HG02678 (cell line): ENCODE data around the gene GLUL.
"Not testable (repeated sequence)": the region's sequence is repeated elsewhere in the genome, so short reads cannot be mapped to it uniquely, and the experiment has no call there.

Experiments
- ATAC-seq: cut with Tn5 transposase; IDR thresholded peaks from one replicate; pipeline ENCODE4 v1.9.1; 2021; ENCODE audit warnings: mild to moderate bottlenecking, moderate library complexity; ENCODE audit not compliant: unreplicated experiment

GLUL gene

DNA sequence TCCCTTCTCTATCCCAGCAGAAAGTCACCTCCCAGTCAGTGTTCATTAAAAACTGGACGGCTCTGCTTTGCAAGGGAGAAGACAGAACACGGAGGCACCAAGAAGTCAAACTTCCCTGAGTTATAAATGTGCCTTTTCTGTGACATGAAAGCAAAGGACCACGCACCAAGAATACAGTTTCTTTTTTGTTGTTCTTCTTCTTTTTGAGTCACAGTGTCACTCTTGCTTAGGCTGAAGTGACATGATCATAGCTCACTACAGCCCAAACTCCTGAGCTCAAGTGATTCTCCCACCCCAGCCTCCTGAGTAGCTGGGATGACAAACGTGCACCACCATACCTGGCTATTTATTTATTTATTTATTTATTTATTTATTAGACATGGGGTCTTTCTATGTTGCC, 22.7 kb downstream of the GLUL start:
- ATAC-seq, result no peak

DNA sequence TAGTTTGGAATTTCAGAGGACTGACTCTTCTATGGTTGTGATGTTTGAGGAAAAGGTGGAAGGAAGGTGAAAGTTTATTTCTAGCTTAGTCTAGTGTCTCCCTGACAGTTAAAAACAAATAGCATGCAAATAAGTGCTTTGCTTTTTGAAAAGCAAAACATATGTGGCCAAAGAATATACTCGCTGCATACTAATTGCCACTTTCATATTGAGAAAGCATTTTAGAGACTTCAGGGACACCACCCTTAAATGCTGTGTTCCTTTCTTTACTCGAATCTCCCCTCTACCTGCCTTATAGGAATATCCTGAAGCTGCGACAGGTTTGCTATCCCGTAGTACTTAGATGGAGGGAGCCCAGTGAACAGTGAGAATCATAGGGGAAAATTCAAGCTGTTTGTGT, 23.2 kb downstream of the GLUL start:
- ATAC-seq, result no peak

DNA sequence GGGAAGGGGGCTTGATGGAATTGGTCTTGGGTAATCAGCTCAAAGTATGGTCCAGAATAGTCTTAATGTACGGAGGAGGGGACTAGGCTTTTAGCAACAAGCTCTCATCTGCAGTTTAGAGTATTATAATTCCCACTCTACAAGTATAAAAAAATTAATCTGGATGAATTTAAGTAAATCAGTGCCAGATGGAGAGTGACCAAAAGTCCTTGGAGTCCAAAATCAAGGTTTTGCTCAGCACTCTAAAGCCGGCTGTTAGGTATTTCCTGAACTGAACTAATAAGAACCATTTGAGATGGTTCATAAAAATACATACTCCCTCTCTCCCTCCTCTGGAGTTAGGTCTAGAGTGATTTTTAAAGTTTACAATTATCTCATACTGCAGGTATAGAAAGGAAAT, 23.7 kb downstream of the GLUL start:
- ATAC-seq, result no peak

DNA sequence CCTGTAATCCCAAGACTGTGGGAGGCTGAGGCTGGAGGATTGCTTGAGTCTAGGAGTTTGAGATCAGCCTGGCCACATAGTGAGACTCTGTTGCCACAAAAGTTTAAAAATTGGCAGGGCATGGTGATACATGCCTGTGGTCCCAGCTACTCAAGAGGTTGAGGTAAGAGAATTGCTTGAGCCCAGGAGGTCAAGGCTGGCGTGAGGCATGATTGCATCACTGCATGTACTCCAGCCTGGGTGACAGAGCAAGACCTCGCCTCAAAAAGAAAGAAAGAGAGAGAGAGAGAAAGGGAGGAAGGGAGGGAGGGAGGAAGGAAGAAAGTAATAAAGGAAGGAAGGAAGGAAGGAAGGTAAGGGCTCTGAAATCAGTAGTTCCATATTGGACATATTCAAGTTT, 25.0 kb downstream of the GLUL start:
- ATAC-seq, result no peak

DNA sequence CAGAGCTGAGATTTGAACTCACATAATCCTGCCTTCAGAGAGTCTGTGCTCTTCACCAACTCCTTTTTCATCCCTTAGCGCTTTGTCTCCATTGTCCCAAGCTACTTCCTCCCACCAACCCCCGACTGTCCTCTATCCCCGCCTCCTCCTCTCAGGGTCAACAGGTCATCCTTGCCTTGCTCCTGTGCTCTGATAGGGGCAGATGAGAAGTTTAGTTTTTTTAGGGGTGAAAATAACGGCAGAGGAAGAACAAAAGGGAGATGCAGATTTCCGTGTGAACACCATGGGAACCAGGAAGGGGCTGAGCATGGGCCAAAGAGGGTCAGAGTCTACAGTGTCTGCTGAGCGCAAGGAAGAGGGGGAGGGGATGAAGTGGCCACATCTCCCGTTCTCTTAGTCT, 31.9 kb downstream of the GLUL start:
- no peak for ATAC-seq

DNA sequence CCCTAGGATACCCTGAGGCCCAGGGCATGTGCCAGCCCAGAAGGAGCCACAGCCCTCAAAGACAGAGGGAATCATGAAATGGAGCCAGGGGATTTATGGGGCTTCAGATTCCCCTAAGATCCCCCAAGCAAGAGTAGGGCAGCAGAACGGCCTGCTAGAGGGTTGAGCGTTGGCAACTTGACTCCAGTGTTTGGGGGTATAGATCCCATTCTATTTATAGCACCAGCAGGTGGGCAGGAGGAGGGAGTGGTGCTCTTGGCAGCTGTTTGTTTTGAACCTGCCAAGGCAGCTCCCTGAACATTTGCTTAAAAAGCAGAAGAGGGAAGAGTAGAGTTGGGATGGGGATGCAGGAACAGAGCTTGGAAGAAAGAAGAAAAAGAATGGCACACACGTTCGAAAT, 33.7 kb downstream of the GLUL start:
- no peak for ATAC-seq

DNA sequence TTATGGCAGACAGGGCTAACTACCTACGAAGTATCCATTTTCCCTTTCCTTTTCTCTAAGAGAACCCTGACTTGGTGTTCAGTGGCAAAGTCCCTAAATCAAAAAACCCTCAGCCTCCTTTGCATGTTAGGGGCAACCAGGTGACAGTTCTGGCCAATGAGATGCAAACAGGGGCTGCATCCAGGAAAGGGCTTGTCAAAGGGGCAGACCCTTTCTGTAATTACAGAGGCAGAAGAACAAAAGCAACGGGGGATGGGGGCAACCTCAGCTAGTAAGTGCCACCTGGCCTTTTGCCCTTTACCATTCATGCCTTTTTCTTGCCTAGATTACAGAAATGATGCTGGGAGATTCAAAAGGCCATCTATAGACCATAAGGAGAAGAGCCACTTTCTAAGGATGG, 34.4 kb downstream of the GLUL start:
- ATAC-seq, result no peak

DNA sequence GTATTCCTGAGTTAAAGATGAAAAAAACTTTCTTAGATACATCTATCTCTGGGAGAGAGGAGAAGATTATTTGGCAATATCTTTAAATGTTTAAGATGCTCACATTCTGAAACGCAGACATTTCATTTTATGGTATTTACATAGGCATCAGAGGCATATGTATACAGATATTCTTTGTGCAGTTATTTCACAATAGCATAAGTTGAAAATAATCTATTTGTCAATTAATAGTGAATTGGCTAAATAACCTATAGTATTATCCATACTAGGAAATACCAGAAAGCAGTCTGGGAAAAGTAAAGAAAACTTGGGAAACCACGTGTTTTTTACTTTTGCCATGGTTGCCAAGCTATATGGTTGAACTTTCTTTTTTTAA, 35.9 kb downstream of the GLUL start:
- ATAC-seq, result no peak

DNA sequence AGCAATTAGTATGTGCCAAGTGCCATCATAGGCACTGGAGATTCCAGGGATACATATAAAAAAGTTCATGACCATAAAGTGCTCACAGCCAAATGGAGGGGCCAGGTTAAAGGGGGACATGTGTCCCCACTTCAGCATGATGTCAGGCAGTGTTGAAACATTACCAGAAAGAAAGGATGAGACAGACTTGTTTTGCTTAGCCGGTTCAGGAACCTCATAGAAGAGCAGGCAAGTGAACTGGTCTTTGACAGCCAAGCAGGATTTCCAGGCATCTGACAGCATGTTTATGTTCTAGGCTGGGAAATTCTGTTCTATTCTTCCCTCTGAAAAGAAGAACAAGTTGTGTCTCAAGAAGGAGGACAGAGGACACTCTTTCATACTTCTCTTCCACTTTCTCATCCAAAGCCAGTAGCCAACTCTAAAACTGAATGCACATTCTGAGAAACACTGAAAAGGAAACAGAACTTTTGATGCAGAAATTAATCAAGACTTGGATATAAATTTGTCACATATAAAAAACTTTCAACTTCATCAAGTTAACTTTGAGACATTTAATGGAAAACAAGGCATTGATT, 39.7 kb downstream of the GLUL start:
- no peak for ATAC-seq

DNA sequence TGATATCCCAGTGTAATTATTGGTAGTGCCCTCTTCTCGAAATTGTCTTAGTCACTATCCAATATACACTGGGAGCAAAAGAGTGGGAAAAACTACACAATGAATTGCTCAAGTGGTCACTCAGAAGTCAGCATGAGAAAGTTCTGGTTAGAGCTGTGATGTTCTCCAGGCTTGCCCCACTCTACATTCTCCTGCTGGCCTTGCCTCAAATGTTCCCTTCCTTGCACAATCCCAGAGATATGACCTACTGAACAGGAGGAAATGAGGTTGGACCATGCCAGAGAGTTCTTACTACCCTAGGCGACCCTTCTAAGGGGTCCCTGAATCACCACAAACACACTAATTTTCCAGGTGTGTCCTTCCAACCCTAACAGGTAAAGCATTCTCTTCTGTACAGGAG, 40.8 kb downstream of the GLUL start:
- ATAC-seq, result no peak

DNA sequence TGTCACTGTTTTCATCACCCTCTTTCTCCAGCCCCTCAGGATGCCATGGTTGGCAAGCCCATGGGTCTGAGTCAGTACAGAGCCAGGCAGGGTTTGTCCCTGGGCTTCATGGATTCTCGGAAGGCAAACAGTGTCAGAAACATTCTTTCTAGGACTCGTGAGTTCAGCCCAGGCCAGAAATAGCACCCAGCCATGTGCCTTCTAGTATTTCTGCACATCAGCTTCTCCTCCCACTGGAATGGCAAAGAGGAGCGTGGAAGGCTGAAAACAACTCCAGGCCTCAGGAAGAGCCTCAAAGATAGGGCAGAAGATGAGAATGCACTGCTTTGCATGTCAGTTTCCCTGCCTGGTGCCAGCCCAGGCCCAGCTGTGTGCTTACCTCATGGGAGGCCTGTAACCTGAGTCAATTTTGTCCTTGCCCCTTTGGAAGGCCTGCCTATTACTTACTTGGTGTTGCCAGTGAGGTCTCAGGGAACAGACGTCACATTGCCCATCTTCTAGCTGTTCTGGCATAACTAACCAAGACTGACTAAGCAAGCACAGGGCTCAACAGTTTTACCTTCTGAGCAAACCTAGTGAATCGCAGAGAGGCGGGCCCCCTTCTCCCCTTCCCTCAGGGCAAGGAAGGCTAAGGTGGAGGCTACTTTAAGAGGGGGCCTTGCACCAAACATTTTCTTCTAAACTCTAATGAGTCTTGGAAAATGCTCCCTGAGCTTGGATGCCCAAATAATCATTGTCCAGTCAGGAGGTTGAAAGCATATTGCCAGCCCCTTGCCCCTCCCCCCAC, 42.4 kb downstream of the GLUL start:
- no peak for ATAC-seq

DNA sequence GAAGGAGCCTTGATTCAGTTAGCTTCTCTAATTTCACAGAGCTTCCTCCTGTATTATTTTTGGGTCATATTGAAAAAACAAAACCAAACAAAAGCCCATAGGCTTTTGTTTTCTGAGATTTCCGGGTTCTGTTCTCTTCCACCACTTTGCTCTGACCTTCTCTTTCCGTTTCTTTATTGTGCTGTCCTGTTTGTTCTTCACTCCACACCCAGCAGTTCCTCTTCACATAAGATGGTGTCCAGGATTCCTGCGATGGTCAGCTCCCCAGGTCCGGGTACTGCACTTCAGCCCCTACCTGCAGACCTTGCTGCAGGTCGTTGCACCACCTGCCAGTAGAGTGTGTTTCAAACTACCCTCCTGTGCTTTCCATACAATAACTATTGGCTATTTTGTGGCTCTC, 44.6 kb downstream of the GLUL start:
- ATAC-seq, result no peak

DNA sequence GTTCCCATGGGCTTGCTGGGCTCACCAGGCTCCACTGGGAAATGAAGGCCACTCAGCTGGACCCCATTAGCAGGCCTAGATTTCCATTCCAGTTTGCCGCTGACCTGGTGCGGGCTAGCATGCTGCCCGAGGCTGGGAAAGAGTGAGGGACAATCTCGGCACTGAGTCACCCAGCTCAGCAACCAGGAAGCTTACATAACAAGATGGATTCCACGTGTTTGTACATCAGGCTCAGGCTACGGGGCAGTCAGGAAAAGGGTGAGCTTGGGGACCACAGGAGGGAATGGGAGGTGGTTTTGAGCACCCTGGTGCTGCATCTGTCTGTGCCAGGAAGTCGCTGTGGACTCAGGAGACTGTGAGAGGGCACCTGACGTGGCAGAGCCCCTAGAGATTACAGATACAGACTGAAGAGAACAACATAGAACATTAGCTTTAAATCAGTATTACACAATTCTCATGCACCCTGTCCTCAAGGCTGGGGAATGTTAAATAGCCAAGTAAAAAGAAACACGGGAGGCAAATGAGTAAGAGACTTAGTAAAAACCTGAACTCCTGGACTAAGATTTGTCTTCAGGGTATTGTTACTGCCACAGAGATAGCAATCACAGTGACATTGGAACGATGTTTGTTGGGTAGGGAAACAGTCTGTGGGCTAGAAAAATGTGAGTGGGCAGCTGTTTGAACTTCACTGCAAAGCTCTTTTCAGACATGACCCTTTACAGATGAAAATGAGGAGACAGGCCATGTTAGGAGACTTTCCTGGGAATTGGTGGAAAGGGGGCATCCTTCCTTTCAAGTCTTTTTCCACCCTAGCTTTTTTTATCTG, 51.1 kb downstream of the GLUL start:
- ATAC-seq, result no peak

DNA sequence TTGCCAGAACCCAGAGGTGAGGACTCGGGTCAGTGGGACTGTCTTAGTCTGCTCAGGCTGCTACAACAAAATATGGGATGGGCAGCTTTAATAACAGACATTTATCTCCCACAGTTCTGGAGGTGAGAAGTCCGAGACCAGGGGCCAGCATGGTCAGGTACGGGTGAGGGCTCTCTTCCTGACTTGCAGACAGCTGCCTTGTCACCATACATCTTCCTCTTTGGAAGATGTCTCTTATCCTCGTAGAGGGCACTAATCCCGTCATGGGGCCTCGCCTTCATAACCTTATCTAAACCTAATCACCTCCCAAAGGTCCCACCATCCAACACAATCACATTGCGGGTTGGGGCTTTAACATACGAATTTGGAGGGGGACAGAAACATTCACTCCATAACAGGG, 51.9 kb downstream of the GLUL start:
- ATAC-seq, result no peak

DNA sequence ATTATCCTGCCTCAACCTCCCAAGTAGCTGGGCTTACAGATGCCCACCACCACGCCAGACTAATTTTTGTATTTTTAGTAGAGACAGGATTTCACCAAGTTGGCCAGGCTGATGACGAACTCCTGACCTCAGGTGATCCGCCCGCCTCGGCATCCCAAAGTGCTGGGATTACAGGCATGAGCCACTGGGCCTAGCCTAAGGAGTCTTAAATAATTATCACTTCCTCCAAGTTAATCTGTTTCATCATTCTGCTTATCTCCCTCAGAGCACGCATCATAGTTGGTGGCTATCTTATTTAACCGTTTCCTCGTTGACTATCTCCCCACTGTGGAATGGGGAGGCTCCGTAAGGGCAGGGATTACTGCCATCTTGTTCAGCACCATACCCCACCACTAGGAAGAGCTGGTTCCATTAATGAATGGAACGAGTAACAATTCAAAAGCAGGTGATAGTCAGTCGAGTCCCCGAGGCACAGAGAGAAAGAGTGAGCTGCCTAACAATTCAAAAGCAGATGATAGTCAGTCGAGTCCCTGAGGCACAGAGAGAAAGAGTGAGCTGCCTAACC, 52.7 kb downstream of the GLUL start:
- no peak for ATAC-seq

DNA sequence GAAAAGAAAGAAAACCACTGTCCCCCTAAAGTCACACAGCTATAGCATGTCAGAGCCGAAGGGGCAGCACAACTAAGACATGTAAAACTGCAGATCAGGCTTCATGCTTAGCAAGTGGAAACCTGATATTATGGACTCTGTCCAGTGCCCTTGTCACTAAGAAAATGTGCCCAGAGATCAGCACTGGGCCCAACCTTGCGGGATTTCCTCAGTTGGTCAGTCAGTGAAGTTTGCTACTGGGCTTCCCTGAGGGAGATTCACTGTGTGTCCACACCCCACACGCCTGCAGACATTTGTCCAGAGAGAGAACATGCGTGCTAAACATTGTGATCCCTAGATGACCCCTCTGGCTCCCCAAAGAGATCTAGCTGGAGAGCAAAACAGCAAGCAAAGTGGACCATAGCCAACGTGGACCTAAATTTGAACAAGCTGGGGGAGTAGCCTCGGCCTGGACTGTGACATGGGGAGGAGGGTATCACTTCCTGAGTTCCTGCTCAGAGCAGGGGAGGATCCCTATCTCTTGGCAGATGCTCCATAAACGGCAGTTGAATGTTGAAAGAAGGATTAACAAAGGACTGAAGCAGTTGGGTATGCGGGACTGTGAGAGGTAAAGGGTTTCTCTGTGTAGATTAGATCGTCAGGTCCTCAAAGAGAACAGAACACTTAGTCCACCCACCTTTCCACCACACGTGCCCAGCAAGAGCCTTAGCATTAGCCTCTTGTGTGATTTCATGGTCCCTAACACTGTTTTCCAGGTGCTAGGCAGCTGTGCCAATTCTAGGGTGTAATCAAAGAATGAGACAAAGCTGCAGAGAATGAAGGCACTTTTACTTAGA, 53.6 kb downstream of the GLUL start:
- no peak for ATAC-seq

DNA sequence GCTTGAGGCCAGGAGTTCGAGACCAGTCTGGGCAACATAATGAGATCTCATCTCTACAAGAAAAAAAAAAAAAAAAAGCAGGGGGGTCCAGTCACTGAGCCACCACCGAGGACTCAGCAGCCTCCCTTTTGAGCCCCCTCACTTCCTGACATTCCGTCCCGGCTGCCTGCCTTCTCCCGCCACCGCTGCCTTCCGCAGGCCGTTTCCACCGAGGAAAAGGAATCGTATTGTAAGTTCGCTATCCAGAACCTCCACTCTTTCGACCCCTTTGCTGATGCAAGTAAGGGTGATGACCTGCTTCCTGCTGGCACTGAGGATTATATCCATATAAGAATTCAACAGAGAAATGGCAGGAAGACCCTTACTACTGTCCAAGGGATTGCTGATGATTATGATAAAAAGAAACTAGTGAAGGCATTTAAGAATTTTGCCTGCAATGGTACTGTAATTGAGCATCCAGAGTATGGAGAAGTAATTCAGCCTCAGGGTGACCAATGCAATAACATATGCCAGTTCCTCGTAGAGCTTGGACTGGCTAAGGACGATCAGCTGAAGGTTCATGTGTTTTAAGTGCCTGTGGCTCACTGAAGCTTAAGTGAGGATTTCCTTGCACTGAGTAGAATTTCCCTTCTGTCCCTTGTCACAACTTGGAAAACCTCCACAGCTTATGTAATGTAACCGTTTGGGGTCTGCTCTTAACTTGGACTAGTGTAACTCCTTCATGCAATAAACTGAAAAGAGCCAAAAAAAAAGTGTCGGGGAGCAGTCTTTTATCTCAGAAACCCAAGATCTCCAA, 55.6 kb downstream of the GLUL start:
- ATAC-seq, result no peak

DNA sequence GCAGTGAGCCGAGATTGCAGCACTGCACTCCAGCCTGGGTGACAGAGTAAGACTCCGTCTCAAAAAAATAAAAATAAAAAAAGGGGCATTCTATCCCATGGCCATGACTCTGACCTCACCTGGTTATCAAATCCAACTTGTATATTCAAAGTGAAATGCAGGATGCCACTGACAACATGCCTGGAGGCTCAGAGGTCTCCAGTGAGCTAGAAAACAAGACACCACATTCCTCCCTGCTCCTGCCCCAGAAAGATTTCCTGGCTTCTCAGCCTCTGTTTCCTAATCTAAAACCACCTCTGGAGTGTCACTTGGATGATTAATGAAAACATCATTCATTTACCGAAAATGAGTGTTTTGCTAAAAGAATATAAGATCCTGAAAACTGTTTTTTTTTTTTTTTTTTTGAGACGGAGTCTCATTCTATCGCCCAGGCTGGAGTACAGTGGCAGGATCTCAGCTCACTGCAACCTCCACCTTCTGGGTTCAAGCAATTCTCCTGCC, 58.5 kb downstream of the GLUL start:
- not testable (repeated sequence) for ATAC-seq

DNA sequence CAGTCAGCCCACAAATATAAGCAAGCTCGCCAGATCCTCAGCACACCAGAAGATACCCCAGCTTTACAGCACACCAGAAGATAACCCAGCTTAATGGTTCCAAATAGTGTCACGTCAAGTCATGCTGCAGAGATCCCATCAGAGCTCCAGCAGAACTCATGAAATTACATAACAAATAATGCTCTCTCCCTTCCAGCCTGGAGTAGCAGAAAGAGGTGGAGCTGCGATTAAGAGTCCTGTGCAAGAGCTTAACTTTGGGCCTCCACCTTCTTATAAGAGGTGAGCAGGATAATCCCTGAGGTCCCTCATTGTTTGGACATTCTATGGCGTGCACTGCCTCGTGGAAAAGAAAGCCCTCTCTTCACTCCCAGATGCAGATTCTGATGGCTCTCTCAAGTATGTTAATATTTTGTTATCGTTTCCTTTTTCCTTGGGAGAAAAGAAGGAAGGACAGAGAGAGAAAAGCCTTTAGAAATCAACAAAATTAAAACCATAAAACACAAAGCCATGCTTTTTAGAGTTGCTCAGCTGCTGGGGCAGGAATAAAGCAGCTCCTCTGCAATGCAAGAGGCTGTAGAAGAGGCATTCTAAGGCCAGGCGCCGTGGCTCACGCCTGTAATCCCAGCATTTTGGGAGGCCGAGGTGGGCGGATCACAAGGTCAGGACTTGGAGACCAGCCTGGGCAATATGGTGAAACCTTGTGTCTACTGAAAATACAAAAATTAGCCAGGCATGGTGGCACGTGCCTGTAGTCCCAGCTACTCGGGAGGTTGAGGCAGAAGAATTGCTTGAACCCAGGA, 59.1 kb downstream of the GLUL start:
- ATAC-seq, result no peak
